ENCODE measurements around the gene ST8SIA3.
"Not testable (repeated sequence)": the region's sequence is repeated elsewhere in the genome, so short reads cannot be mapped to it uniquely, and the experiment has no call there.

ST8SIA3 gene

DNA sequence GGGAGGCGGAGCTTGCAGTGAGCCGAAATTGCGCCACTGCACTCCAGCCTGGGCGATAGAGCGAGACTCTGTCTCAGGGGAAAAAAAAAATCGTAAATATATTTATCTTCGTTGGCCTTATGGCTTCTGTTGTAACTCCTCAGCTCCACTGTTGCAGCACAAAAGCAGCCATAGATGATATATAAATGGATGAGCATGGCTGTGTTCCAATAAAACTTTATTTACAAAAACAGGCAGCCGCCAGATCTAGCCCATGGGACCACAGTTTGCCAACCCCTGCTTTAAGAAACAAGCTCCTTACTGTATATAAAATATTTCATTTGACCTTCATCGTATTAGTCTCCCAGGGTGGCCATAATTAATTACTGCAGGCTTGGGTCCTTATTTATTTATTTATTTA is 20.1 kb downstream of the ST8SIA3 start:
- no peak for DNase-seq

DNA sequence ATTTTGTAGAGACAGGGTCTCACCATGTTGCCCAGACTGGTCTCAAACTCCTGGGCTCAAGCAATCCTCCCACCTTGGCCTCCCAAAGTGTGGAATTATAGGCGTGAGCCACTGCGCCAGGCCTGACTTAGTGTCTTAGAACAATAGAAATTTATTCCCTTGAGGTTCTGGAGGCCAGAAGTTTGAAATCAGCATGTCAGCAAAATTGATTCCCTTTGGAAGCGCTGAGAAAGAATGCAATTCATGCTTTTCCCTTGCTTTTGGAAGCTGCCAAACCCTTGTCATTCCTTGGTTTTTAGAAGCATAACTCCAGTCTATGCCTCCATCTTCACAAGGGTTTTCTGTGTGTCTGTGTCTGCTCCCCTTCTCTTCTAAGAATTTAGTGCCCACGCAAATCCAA is 20.7 kb downstream of the ST8SIA3 start:
- DNase-seq = no peak

DNA sequence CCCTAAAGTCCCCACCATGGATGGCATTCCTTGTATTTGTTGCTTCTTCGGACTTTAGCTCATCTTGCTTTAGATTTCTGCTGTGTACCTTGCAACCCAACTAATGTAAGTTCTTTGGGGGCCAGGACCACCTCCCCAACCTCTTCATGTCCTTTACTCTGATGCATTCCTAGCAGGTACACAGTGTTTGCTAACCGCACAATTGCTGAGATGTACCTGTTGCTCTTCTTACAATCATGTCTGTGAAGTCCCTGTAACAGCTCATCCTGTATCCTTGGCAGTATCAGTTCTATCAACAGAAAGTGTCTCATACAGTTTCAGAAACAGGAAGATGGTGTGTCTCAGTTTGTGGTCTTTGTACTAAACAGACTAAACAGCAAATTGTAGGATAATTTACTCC is 24.1 kb downstream of the ST8SIA3 start:
- no peak for DNase-seq

DNA sequence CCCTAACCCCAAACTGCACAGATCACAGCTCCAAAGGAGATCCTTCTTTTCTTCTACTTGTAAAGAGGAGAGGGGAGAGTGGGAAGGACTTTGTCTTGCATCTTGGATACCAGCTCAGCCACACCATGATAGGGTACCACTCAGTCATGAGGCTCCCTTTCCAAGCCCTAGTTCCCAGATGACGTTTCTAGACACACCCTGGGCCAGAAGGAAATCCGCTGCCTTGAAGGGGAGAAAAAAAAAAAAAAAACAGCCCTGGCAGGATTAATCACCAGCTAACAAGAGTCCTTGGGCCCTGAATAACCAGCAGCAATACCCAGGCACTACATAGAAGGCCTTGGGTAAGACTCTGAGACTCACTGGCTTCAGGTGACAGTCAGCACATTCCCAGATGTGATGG is 36.9 kb downstream of the ST8SIA3 start:
- DNase-seq = no peak

DNA sequence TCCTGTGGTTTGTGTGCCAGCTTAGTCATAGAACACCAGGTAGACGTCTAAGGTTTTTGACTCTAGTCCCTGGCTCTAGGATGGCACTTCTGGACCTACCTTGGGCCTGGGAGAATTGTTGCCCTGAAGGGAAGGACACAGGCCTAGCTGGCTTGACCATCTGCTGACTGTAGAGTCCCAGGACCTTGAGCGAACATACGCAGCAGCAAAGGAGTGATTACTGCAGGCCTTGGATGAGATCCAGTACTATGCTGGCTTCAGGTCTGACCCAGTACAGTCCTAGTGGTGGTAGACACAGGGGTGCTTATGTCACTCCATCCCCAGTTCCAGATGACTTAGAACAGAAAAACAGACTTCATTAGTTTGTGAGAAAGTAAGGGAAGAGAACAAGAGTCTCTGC is 37.7 kb downstream of the ST8SIA3 start:
- no peak for DNase-seq

DNA sequence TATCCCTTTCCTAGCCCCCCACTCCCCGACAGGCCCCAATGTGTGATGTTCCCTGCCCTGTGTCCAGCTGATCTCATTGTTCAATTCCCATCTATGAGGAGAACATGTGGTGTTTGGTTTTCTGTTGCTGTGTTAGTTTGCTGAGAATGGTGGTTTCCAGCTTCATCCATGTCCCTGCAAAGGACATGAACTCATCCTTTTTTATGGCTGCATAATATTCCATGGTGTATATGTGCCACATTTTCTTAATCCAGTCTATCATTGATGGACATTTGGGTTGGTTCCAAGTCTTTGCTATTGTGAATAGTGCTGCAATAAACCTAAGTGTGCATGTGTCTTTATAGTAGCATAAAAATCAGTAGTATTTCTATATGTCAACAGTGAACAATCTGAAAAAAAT is 42.4 kb downstream of the ST8SIA3 start:
- DNase-seq = not testable (repeated sequence)

DNA sequence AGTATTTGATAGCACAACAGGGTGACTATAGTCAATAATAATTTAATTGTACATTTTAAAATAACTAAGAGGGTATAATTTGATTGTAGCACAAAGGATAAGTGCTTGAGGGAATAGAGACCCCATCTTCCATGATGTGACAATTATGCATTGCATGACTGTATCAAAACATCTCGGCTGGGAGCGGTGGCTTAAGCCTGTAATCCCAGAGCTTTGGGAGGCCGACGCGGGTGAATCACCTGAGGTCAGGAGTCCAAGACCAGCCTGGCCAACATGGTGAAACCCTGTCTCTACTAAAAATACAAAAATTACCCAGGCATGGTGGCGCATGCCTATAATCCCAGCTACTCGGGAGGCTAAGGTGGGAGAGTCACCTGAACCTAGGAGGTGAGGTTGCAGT is 44.5 kb downstream of the ST8SIA3 start:
- DNase-seq = not testable (repeated sequence)

DNA sequence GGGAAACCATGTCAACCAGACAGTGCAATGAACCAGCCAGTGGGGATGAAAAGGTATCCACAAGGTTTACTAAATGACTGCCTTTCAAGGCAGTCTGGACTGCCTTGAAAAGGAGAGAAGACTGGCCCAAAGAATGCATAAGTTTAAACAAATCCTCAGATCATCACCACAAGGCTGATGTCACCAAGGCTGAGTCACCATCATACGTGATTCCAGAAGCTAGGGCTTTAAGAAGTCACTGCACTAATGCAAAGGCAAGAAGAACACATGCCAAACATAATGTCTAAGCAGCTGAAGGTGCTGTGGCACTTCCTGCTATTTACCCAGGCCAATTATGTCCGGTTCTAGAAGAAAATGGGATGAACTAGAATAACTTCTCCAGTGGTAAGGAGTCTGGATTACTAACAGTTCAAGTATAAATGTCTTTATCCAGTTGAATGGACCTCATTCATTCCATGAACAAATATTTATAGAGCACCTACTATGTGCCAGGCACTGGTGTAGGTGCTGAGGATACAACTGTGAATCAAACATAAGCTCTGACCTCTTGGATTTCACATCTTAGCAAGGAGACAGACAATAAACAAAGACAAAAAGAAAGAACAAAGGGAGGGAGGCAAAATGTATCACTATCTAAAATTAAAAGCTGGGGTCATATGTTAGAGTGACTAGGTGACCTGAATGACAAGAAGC is 45.2 kb downstream of the ST8SIA3 start:
- DNase-seq = no peak

DNA sequence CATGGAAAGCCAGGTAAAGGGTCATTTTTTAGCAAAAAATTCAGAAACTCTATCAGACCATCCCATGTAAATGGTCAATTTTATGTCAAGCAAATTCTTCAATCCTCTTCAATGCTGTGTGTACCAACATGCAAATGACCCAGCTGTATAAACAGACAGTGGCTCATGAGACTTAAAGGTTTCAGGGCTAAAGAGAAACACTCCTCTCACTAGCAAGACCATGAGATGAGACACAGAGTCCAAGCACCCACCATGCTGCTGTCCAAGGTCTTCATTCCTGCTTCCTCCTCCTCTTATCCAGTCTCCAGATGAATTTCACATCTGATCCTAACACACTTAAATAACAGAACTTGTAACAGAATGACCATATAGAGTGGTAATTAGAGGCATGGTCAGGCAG is 52.0 kb downstream of the ST8SIA3 start:
- no peak for DNase-seq

DNA sequence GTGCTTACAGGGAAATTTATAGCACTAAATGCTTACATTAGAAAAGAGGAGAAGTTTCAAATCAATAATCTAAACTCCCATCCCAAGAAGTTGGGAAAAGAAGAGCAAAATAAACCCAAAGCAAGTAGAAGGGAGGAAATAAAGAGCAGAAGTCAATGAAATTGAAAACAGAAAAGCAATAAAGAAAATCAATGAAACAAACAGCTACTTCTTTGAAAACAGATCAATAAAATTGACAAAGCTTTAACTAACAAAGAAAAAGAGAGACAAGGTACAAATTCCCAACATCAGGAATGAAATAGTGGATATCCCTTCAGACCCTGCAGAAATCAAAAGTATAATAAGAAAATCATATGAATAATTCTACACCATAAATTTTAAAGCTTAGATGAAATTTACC is 57.3 kb downstream of the ST8SIA3 start:
- DNase-seq = no peak

DNA sequence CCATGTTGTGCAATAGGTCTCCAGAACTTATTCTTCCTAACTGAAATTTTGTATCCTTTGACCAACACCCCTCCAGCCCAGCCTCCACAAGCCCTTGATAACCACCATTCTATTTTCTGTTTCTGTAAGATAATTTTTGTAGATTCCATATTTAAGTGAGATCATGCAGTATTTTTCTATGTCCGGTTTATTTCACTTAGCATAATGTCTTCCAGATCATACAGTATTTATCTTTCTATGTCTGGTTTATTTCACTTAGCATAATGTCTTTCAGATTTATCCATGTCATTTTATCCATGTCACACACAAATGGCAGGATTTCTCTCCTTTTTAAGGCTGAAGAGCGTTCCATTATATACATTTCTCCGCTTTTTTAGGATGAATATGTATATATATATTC is 58.4 kb downstream of the ST8SIA3 start:
- DNase-seq = no peak

DNA sequence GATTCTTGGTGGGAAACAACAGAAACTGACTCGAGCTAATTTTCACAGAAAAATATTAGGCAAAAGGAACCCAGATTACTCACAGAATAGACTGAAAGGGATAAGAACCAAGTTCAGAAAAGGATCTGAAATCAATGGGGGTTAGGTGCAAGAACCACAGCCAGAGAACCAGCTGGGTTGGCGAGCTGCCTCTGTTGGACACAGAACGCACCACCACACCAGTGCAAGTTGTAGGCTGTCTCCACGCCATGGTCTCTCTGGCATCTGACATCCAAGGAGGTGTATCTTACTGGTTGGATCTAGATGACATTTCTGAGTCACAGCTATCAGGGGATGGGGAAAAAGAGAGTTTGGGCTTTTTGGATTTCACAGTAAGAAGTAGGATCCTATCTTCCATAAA is 64.2 kb downstream of the ST8SIA3 start:
- no peak for DNase-seq
